Activated gamma-delta T cell (primary cell): ENCODE results near the gene DLG4.

Source experiments
- DNase-seq: peaks from one replicate; lab custom pipeline; 2025; lab: John Stamatoyannopoulos, UW

DLG4 gene

DNA sequence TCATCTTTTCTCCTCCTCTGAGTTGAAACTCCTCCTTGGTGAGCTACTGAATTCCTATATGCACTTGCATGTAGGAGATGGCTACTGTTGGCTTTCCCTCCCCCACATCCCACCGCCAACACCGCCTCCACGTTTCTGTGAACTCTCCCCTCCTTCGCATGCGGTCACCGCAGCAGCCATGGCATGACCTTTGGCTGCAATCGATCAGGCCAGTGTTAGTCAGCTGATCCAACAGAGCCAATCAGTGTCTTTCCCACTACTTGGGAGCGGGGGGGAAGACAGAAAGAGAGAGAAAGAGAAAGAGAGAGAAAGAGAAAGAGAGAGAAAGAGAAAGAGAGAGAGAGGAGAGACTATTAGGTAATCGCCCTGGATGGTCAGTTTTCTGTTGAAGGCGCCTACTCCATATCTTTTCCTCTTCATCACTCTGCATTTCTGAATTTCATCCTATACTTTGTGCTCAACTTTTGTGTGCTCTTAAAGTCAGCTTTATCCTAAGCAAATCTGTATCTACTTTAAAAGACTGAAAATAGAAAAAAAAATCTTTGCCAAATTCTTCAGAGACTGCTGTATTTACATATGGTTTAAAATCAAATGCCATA is 63.2 kb downstream of the DLG4 start:
- no peak for DNase-seq

DNA sequence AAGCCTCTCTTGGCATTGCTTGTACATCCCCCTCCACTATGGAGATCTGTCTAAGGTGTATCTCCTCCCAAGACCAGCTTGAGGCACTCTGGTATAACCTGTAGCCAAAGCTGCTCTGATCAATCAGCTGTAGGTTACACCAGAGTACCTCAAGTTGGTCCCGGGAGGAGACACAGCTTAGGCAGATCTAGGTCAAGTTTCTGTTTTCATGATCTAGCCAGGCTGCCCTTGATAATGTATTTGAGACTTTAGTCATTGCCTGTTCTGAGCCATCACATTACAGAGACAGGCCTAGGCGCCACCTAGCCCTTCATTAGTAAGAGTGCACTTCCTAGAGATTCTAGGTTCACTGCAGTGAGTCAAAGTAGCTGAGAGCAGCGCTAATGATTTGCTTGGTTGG is 71.9 kb downstream of the DLG4 start:
- DNase-seq: no peak

DNA sequence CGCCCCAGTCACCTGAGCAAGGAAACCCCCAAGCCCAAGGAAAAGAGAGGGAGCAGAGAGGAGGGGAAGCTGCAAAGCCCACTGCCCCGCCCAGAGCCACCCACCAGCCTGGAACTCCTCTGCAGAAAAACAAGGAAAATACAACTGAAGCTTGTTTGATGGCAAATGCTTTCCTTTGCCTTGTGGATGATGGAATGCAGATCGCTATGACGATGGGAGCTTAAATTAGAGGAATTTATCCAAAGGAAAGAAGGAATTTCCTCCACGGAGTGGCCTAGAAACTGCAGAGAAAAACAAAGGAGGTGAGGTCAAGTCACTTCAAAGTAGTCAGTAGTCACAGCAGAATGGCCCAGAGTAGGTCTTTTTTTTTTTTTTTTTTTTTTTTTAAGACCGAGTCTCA is 73.5 kb downstream of the DLG4 start:
- DNase-seq: no peak

DNA sequence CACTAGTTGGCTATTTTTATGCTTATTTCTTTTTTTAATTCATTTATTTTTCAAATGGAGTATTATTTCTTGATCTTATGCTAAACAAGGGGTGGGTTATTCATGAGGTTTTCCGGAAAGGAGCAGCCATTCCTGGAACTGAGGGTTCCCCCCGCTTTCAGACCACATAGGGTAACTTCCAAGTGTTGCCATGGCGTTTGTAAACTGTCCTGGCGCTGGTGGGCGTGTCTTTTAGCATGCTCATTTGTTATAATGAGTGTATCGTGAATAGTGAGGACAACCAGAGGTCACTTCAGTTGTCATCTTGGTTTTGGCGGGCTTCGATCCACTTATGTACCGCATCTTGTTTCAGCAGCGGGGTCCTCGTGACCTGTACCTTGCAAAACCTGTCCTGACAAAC is 75.4 kb downstream of the DLG4 start:
- DNase-seq: no peak

DNA sequence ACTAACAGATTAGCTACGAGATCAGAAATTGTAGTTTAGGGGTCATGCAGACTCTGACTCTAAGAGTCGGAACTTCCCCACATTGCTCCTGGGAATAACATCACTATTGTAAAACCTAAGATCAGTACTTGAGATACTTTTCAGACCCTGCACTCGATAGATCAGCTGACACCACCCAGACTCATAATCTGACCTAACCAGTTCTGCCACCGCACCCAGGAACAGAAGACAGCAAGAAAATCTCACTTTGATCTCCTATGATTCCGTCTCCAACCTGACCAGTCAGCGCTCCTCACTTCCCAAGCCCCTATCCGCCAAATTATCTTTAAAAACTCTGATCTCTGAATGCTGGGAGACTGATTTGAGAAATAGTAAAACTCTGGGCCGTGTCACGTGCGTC is 77.8 kb downstream of the DLG4 start:
- DNase-seq: no peak

DNA sequence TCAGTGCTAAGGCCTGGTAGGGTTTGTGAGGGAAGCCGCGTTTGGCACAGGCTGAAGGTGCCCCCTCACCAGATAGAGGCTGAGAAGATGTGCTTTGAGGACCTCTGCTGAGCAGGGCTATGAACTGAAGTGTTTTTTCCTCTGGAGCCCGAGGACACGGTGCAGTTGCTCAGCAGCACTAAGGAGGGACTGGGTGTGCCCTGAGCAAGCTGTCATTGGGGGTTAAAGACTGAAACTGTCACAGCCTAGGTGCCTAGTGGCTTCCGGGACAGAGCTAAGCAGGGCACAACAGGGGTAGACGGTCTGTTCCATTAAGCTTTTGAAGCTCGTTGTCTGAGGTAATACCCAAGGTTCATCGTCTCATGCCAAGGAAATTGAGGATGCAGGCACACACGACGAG is 80.2 kb downstream of the DLG4 start:
- DNase-seq: no peak

DNA sequence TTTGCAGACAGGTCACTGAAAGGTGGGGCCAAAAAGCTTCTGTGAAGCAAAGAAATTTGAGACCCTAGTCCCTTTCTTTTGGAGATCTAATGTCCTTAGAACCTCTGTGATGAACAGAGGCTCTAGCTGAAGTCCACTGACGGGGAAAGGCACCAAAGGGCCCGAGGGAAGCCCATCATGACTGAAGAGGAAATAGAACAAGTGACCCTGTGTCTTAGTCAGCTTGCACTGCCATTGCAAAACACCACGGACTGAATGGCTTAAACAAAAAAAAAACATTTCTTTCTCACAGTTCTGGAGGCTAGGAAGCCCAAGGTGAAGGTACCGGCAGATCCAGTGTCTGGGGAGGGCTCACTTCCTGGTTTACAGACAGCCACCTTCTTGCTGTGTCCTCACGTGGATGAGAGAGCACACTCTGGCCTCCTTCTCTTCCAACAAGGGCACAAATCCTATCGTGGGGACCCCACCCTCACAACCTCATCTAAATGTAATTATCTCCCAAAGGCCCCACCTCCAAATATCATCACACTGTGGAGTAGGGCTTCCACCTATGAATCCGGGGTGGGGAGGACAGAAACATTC is 80.7 kb downstream of the DLG4 start:
- no peak for DNase-seq

DNA sequence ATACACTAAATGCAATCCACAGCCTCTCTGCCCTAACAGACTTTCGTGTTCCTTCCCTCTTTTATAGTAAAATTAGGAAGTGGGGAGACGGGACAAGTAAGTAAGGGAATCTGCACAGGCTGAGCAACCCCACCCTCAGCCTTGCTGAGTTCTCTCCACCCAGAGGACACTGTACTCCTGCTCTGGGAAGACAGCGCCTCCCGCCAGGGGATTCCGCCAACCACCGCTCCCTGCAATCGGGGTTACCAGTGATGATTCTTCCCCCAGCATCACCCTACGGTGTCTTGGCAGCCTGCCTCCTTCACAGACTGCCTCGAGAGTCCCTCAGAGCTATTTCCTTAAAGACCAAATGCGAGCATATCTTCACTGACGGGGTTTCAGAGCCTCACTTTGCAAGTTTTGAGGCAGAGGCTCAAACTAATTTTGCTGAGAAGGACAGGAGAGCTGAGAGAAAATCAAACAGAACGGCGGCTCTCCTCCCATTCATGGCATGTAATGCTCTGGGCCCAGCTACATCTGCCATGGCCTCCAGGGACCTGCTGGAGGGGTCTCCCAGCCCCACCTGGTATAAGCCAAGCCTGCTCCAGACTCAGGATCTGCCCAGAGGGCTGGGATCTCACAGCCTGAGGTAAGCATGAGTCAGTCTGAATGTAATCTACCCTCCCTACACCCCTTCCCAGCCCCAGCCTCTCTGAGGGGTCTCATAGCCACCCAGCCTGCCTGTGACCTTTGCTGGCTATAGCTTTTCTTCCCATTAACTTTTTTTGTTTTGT is 82.3 kb downstream of the DLG4 start:
- no peak for DNase-seq
